Measurements from ENCODE around the gene PREPL. TPM values are rescaled to one million over a fixed set of nuclear protein-coding genes. Genes with fewer than 3 reads are reported as not detected.

Gene PREPL
- total RNA-seq (2022; extraction: Qiagen RNA extraction) = 18.7 to 26.9 TPM (median 21.1 TPM) in 5 replicates

GRCh38 chr2:44361330-44362206, at the start of gene PREPL, which contains the start of gene CAMKMT:
Gene PREPL, minus strand, starts transcription at chr2:44361494. Its CDS starts 15,152 bp downstream, at chr2:44346342.
Gene CAMKMT, plus strand, starts transcription at chr2:44361947.

Other genes starting within 250 kb of the PREPL start
- gene PPM1B, start 192.6 kb downstream of the PREPL start, total RNA-seq (2022; extraction: Qiagen RNA extraction) = 24.5 to 39.9 TPM (median 33.4 TPM) in 5 replicates
- 0.82 to 1.2 TPM (median 0.90 TPM) in 5 replicates for gene SLC3A1, start 86.0 kb downstream of the PREPL start, total RNA-seq (2022; extraction: Qiagen RNA extraction)
- 4.6 to 5.7 TPM (median 5.3 TPM) in 5 replicates for gene CAMKMT, start 453 bp upstream of the PREPL start, total RNA-seq (2022; extraction: Qiagen RNA extraction)

Measured in A549 treated with Hydrocortisone at 1 μM for 4 hours (cell line).